DOHH2 (cell line): ENCODE measurements around the gene UGCG.

ENCODE experiments used
- H3F3A ChIP-seq: fragments of 200-600 bp; sonication (generic), shearing (Covaris generic); 2 replicates; pipeline ENCODE4 v1.6.0; 2016; ENCODE audit warnings: antibody characterized with exemption, mild to moderate bottlenecking; ENCODE audit not compliant: control insufficient read depth, insufficient read depth
- H3K27ac ChIP-seq: fragments of 200-600 bp; sonication (generic); 2 replicates; pipeline ENCODE4 v1.5.1; 2014; ENCODE audit warnings: low read depth, mild to moderate bottlenecking, low read length, moderate library complexity
- H3K27me3 ChIP-seq: fragments of 200-600 bp; sonication (generic); 2 replicates; pipeline ENCODE4 v1.6.1; 2014; ENCODE audit warnings: mild to moderate bottlenecking, low read length, mixed read lengths; ENCODE audit not compliant: control insufficient read depth
- H3K36me3 ChIP-seq: fragments of 200-600 bp; sonication (generic); 2 replicates; pipeline ENCODE4 v1.6.1; 2014; ENCODE audit warnings: mild to moderate bottlenecking, low read length, moderate library complexity, mixed read lengths; ENCODE audit not compliant: control insufficient read depth
- H3K4me1 ChIP-seq: fragments of 200-600 bp; sonication (generic); 2 replicates; pipeline ENCODE4 v1.6.1; 2014; ENCODE audit warnings: mild to moderate bottlenecking, low read length, mixed read lengths; ENCODE audit not compliant: control insufficient read depth
- H3K4me2 ChIP-seq: fragments of 200-600 bp; sonication (generic); 2 replicates; pipeline ENCODE4 v1.6.0; 2014; ENCODE audit warnings: mild to moderate bottlenecking, low read length, moderate library complexity
- H3K4me3 ChIP-seq: fragments of 200-600 bp; sonication (generic); 2 replicates; pipeline ENCODE4 v1.5.1; 2014; ENCODE audit warnings: mild to moderate bottlenecking, low read length, mixed read lengths
- H3K79me2 ChIP-seq: fragments of 200-600 bp; sonication (generic); 2 replicates; pipeline ENCODE4 v1.6.1; 2014; ENCODE audit warnings: mild to moderate bottlenecking, low read length, mixed read lengths; ENCODE audit not compliant: control insufficient read depth
- H3K9me2 ChIP-seq: fragments of 200-600 bp; sonication (generic); replicated peaks from 2 replicates; pipeline ENCODE4 v1.6.1; 2014; ENCODE audit warnings: mild to moderate bottlenecking, low read length, mixed read lengths; ENCODE audit not compliant: control insufficient read depth
- H3K9me3 ChIP-seq: fragments of 200-600 bp; sonication (generic); 2 replicates; pipeline ENCODE4 v1.6.1; 2014; ENCODE audit warnings: antibody characterized with exemption, low read length, mixed read lengths; ENCODE audit not compliant: control insufficient read depth, insufficient read depth
- H4K20me1 ChIP-seq: fragments of 200-600 bp; sonication (generic); 2 replicates; pipeline ENCODE4 v1.6.0; 2014; ENCODE audit warnings: low read depth, mild to moderate bottlenecking, antibody characterized with exemption, low read length, moderate library complexity; ENCODE audit not compliant: control insufficient read depth, insufficient read depth
- CTCF ChIP-seq: fragments of 200-600 bp; sonication (generic); IDR thresholded peaks from one replicate; pipeline ENCODE4 v1.5.1; 2014; ENCODE audit warnings: antibody characterized with exemption, mild to moderate bottlenecking, low read depth, low read length; ENCODE audit not compliant: poor library complexity, severe bottlenecking
- EZH2phosphoT487 ChIP-seq: fragments of 200-600 bp; sonication (generic); IDR thresholded peaks from 2 replicates; pipeline ENCODE4 v1.6.1; 2017; ENCODE audit warnings: borderline replicate concordance, mild to moderate bottlenecking, antibody characterized with exemption, low read length, moderate library complexity, mixed read lengths

The UGCG gene

GRCh38 chr9:111926421-111926875, 29.8 kb downstream of the UGCG start:
- peaks cover 44% of the 10 kb centered on the region for H3F3A ChIP-seq
- H3K4me2 ChIP-seq = peak overlapping the region; percentile 63
- no peaks in the 10 kb centered on the region for H3K9me3 ChIP-seq
- H3K4me3 ChIP-seq = no peak overlapping the region; the same call in 1 of the 2 replicates
- peaks cover 45% of the 10 kb centered on the region for H3K36me3 ChIP-seq
- H3K79me2 ChIP-seq = peaks cover 24% of the 10 kb centered on the region
- no peaks in the 10 kb centered on the region for H4K20me1 ChIP-seq
- H3K4me1 ChIP-seq = peaks cover 52% of the 10 kb centered on the region
- no peak for TF ChIP-seq EZH2phosphoT487
- no peak for TF ChIP-seq CTCF
- H3K27me3 ChIP-seq = no peaks in the 10 kb centered on the region
- H3K27ac ChIP-seq = peak overlapping the region; percentile 82
- H3K9me2 ChIP-seq = no peaks in the 10 kb centered on the region

GRCh38 chr9:111928359-111928720, 31.7 kb downstream of the UGCG start:
- no peaks in the 10 kb centered on the region for H3K27me3 ChIP-seq
- no peak overlapping the region for H3K4me2 ChIP-seq
- H3K4me3 ChIP-seq = no peak overlapping the region
- no peaks in the 10 kb centered on the region for H3K9me2 ChIP-seq
- H3K36me3 ChIP-seq = peaks cover 50% of the 10 kb centered on the region
- no peaks in the 10 kb centered on the region for H4K20me1 ChIP-seq
- H3K79me2 ChIP-seq = peaks cover 13% of the 10 kb centered on the region
- no peak for TF ChIP-seq EZH2phosphoT487
- no peak for TF ChIP-seq CTCF
- peaks cover 37% of the 10 kb centered on the region for H3F3A ChIP-seq
- no peaks in the 10 kb centered on the region for H3K9me3 ChIP-seq
- peaks cover 37% of the 10 kb centered on the region for H3K4me1 ChIP-seq
- H3K27ac ChIP-seq = peak overlapping the region; percentile 82; the same call in 1 of the 2 replicates

GRCh38 chr9:111934747-111935146, 38.1 kb downstream of the UGCG start:
- peaks cover 44% of the 10 kb centered on the region for H3K36me3 ChIP-seq

More at GRCh38 chr9:111934747-111935146, 38.1 kb downstream of the UGCG start:
- Histone ChIP-seq H3K27ac (no peak overlapping the region), H3K4me3 (no peak overlapping the region), H3K9me2 (no peaks in the 10 kb centered on the region), H3K4me1 (peaks cover 14% of the 10 kb centered on the region), H4K20me1 (no peaks in the 10 kb centered on the region), H3F3A (0 out of 2 replicates have a peak, but pooled peaks cover 2% of the 10 kb centered on the region), H3K9me3 (no peaks in the 10 kb centered on the region), H3K27me3 (no peaks in the 10 kb centered on the region), H3K4me2 (no peak overlapping the region), H3K79me2 (no peaks in the 10 kb centered on the region)
- TF ChIP-seq CTCF = no peak
- TF ChIP-seq EZH2phosphoT487 = no peak
